PC-9 (cell line): ENCODE results near the gene UNC45B.

ENCODE experiments used
- CTCF ChIP-seq: fragments of 200-600 bp; sonication (generic); conservative IDR thresholded peaks from 2 replicates; pipeline ENCODE4 v1.6.1; 2017; ENCODE audit warnings: mixed run types, antibody characterized with exemption, mild to moderate bottlenecking, moderate library complexity
- EZH2 ChIP-seq: fragments of 200-600 bp; sonication (generic); IDR thresholded peaks from 2 replicates; pipeline ENCODE4 v1.8.0; 2017; ENCODE audit warnings: antibody characterized with exemption, low read depth

GRCh38 chr17:35238821-35239220 is 91.2 kb downstream of the UNC45B start:
- TF ChIP-seq CTCF (no peak), EZH2 (no peak)
